GM06990 (cell line): ENCODE data around the gene COL25A1.

Source experiments
- DNase-seq: peaks from one replicate; pipeline ENCODE4 v3.0.0-alpha.2; 2011; ENCODE audit not compliant: insufficient read length; ENCODE audit errors: extremely low read depth
- H3K27me3 ChIP-seq: replicated peaks from 2 replicates; pipeline ENCODE4 v1.6.0; 2011; ENCODE audit warnings: low read length; ENCODE audit not compliant: control insufficient read depth, insufficient read depth
- H3K36me3 ChIP-seq: 2 replicates; pipeline ENCODE4 v1.5.1; 2011; ENCODE audit warnings: low read length; ENCODE audit not compliant: control insufficient read depth, insufficient read depth
- H3K4me3 ChIP-seq: replicated peaks from 2 replicates; pipeline ENCODE4 v1.5.1; 2011; ENCODE audit warnings: low read depth, mild to moderate bottlenecking, control low read depth, low read length
- CTCF ChIP-seq: IDR thresholded peaks from 2 replicates; pipeline ENCODE4 v1.5.1; 2011; ENCODE audit warnings: low read length, control low read depth, mild to moderate bottlenecking, inconsistent platforms; ENCODE audit not compliant: insufficient read depth, poor library complexity, severe bottlenecking

The COL25A1 gene

GRCh38 chr4:108893468-108893867, 409.0 kb downstream of the COL25A1 start:
- DNase-seq: no peak
- no peak for TF ChIP-seq CTCF
- no peaks in the 10 kb centered on the region for H3K36me3 ChIP-seq
- H3K27me3 ChIP-seq: no peaks in the 10 kb centered on the region; the same call in 1 of the 2 replicates
- no peak overlapping the region for H3K4me3 ChIP-seq

DNA sequence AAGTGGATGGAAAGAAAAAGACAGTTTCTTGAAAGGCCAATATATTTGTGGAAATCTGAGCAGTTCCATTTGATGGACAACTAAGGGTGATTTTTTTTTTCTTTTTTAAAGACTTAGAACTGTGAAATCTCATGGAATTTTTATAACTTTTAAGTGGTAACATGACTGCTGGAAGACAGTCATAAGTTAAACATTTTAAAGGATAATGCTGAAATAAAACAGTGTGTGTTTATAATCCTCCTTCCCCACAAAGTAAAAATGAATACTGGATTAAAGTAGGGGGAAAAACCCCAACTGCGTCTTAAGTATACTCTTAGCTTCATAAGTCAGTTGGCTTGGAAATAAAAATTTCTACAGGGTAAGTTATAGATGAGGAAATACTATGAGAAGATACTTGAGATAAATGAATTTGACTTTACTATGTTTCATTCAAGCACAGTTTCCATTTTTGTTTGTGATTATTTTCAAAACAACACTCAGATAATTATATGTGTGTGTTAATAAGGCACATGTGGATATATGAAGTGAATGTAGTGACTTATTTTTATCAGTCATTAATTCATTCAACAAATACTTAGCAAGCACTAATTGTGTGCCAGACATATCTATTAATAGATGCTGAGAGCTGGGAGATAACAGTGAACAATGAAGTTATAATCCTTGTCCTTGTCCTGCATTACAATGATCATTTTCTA, 410.4 kb downstream of the COL25A1 start:
- Histone ChIP-seq H3K4me3 (no peak overlapping the region), H3K27me3 (no peaks in the 10 kb centered on the region; the same call in 1 of the 2 replicates), H3K36me3 (no peaks in the 10 kb centered on the region)
- no peak for DNase-seq
- no peak for TF ChIP-seq CTCF

- TF ChIP-seq CTCF: no peak
- Histone ChIP-seq H3K27me3 (no peaks in the 10 kb centered on the region; the same call in 1 of the 2 replicates), H3K36me3 (no peaks in the 10 kb centered on the region), H3K4me3 (no peak overlapping the region)
- no peak for DNase-seq
Observed at GRCh38 chr4:108890484-108890881, 412.0 kb downstream of the COL25A1 start.

GRCh38 chr4:108889696-108890483, 412.6 kb downstream of the COL25A1 start:
- DNase-seq: no peak
- no peaks in the 10 kb centered on the region for H3K36me3 ChIP-seq
- no peak for TF ChIP-seq CTCF
- H3K27me3 ChIP-seq: no peaks in the 10 kb centered on the region; the same call in 1 of the 2 replicates
- no peak overlapping the region for H3K4me3 ChIP-seq

DNA sequence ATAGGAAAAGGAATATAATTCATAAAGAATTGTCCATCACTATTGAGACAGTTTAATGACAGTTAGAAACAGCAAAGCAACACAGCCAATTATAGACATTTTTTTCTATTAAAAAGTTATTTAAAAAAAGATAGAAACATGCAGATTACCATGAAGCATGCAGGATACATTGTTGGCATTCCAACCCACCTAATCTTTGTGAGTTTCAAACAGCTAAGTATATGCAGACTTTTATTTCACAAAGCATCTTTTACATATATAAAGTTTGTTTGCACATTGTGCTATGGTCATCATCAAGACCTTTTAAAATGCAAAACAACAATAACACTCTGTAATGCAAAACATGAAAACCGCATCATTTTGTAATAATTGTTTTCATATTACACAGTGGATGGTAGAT, 413.7 kb downstream of the COL25A1 start:
- TF ChIP-seq CTCF: no peak
- Histone ChIP-seq H3K4me3 (no peak overlapping the region), H3K36me3 (no peaks in the 10 kb centered on the region), H3K27me3 (no peaks in the 10 kb centered on the region; the same call in 1 of the 2 replicates)
- no peak for DNase-seq
